Neural cell (in vitro differentiated cells): ENCODE data around the gene TRAF3. TPM values are rescaled to one million over a fixed set of nuclear protein-coding genes. Genes with fewer than 3 reads are reported as not detected.

Experiments used
- H2AFZ ChIP-seq: fragments of 200-600, 300-800 bp; sonication (generic), shearing (Covaris generic); 2 replicates; pipeline ENCODE4 v1.6.0; 2014; ENCODE audit warnings: low read depth, mild to moderate bottlenecking, antibody characterized with exemption, low read length, moderate library complexity
- H3F3A ChIP-seq: fragments of 200-600 bp; shearing (Covaris generic); 2 replicates; pipeline ENCODE4 v1.6.1; 2016; ENCODE audit warnings: mild to moderate bottlenecking, moderate library complexity, mixed read lengths, antibody characterized with exemption, low read length; ENCODE audit not compliant: insufficient read depth, poor library complexity, severe bottlenecking
- H3K27ac ChIP-seq: fragments of 200-600, 300-800 bp; sonication (generic), shearing (Covaris generic); 2 replicates; pipeline ENCODE4 v1.5.1; 2014; ENCODE audit warnings: mild to moderate bottlenecking, low read length, moderate library complexity
- H3K27me3 ChIP-seq: fragments of 300-800, 200-600 bp; sonication (generic), shearing (Covaris generic); 2 replicates; pipeline ENCODE4 v1.6.0; 2014; ENCODE audit warnings: mild to moderate bottlenecking, low read depth, low read length, moderate library complexity; ENCODE audit not compliant: insufficient read depth
- H3K36me3 ChIP-seq: fragments of 300-800, 200-600 bp; sonication (generic), shearing (Covaris generic); 2 replicates; pipeline ENCODE4 v1.5.1; 2014; ENCODE audit warnings: mild to moderate bottlenecking, antibody characterized with exemption, low read length, moderate library complexity; ENCODE audit not compliant: insufficient read depth
- H3K4me2 ChIP-seq: fragments of 300-800, 200-600 bp; sonication (generic), shearing (Covaris generic); 2 replicates; pipeline ENCODE4 v1.6.0; 2014; ENCODE audit warnings: mild to moderate bottlenecking, low read length
- H3K4me3 ChIP-seq: fragments of 300-800, 200-600 bp; sonication (generic), shearing (Covaris generic); 2 replicates; pipeline ENCODE4 v1.5.1; 2014; ENCODE audit warnings: mild to moderate bottlenecking, low read length, moderate library complexity
- H3K79me2 ChIP-seq: fragments of 200-600 bp; shearing (Covaris generic); replicated peaks from 2 replicates; pipeline ENCODE4 v1.6.0; 2014; ENCODE audit warnings: mild to moderate bottlenecking, low read length, moderate library complexity; ENCODE audit not compliant: insufficient read depth
- H3K9ac ChIP-seq: fragments of 300-800, 200-600 bp; sonication (generic), shearing (Covaris generic); 2 replicates; pipeline ENCODE4 v1.6.1; 2016; ENCODE audit warnings: mild to moderate bottlenecking, low read length, mixed read lengths
- H3K9me2 ChIP-seq: fragments of 200-600 bp; shearing (Covaris generic); 2 replicates; pipeline ENCODE4 v1.6.1; 2016; ENCODE audit warnings: mild to moderate bottlenecking, low read length, mixed read lengths; ENCODE audit not compliant: insufficient read depth
- H3K9me3 ChIP-seq: fragments of 200-600, 300-800 bp; sonication (generic), shearing (Covaris generic); 2 replicates; pipeline ENCODE4 v1.6.1; 2016; ENCODE audit warnings: mild to moderate bottlenecking, mixed run types, low read length, moderate library complexity, mixed read lengths
- H4K20me1 ChIP-seq: fragments of 200-600 bp; shearing (Covaris generic); 2 replicates; pipeline ENCODE4 v1.6.1; 2016; ENCODE audit warnings: mild to moderate bottlenecking, mixed run types; ENCODE audit not compliant: insufficient read depth
- EP300 ChIP-seq: fragments of 450-650 bp; conservative IDR thresholded peaks from 2 replicates; pipeline ENCODE4 v1.6.1; 2014; ENCODE audit warnings: antibody characterized with exemption, mild to moderate bottlenecking, moderate library complexity; ENCODE audit not compliant: poor library complexity, severe bottlenecking
- EZH2 ChIP-seq: fragments of 200-600, 300-800 bp; shearing (Covaris generic), sonication (generic); IDR thresholded peaks from 2 replicates; pipeline ENCODE4 v1.6.1; 2014; ENCODE audit warnings: antibody characterized with exemption, low read length, borderline replicate concordance, mild to moderate bottlenecking; ENCODE audit not compliant: insufficient read depth, poor library complexity, severe bottlenecking
- MXI1 ChIP-seq: fragments of 450-650 bp; conservative IDR thresholded peaks from 2 replicates; pipeline ENCODE4 v1.6.1; 2014; ENCODE audit warnings: antibody characterized with exemption, mild to moderate bottlenecking; ENCODE audit not compliant: poor library complexity, severe bottlenecking
- POLR2AphosphoS5 ChIP-seq: IDR thresholded peaks from 2 replicates; pipeline ENCODE4 v1.6.1; 2012
- RAD21 ChIP-seq: fragments of 450-650 bp; conservative IDR thresholded peaks from 2 replicates; pipeline ENCODE4 v1.6.1; 2014; ENCODE audit warnings: antibody characterized with exemption, mild to moderate bottlenecking, moderate library complexity
- SMC3 ChIP-seq: fragments of 450-650 bp; conservative IDR thresholded peaks from 2 replicates; pipeline ENCODE4 v1.6.1; 2014; ENCODE audit warnings: antibody characterized with exemption, mild to moderate bottlenecking, moderate library complexity; ENCODE audit not compliant: poor library complexity
- TAF1 ChIP-seq: IDR thresholded peaks from 2 replicates; pipeline ENCODE4 v1.6.1; 2012; ENCODE audit warnings: low read depth
- polyA plus RNA-seq: library from polyadenylated mRNA; depleted of rRNA; stranded (reverse); fragments of >200 nt; gene quantifications from 2 replicates; pipeline ENCODE4 v1.2.3, GENCODE V29; 2014
- TF ChIP-seq, protein P1 (sequence below): IDR thresholded peaks from 2 replicates; pipeline ENCODE4 v1.6.1; 2012; ENCODE audit warnings: borderline replicate concordance
- TF ChIP-seq, protein P2 (sequence below): fragments of 450-650 bp; IDR thresholded peaks from 2 replicates; pipeline ENCODE4 v1.5.1; 2014; ENCODE audit warnings: antibody characterized with exemption, mild to moderate bottlenecking, moderate library complexity; ENCODE audit not compliant: poor library complexity, severe bottlenecking

The TRAF3 gene
- polyA plus RNA-seq, 1 donor from 2014 or later = 13.3 TPM

- Histone ChIP-seq H3K27ac (no peak overlapping the region), H3K4me2 (no peak overlapping the region), H3K4me3 (no peak overlapping the region), H3K9ac (no peak overlapping the region), H3K27me3 (no peaks in the 10 kb centered on the region), H2AFZ (no peak overlapping the region), H3K79me2 (no peaks in the 10 kb centered on the region), H3K9me3 (no peaks in the 10 kb centered on the region), H3F3A (no peaks in the 10 kb centered on the region), H3K9me2 (no peaks in the 10 kb centered on the region), H3K36me3 (no peaks in the 10 kb centered on the region), H4K20me1 (no peaks in the 10 kb centered on the region)
- TF ChIP-seq RAD21 (no peak), EP300 (no peak), MXI1 (no peak), SMC3 (no peak), POLR2AphosphoS5 (no peak)
- TF ChIP-seq, protein P1, sequence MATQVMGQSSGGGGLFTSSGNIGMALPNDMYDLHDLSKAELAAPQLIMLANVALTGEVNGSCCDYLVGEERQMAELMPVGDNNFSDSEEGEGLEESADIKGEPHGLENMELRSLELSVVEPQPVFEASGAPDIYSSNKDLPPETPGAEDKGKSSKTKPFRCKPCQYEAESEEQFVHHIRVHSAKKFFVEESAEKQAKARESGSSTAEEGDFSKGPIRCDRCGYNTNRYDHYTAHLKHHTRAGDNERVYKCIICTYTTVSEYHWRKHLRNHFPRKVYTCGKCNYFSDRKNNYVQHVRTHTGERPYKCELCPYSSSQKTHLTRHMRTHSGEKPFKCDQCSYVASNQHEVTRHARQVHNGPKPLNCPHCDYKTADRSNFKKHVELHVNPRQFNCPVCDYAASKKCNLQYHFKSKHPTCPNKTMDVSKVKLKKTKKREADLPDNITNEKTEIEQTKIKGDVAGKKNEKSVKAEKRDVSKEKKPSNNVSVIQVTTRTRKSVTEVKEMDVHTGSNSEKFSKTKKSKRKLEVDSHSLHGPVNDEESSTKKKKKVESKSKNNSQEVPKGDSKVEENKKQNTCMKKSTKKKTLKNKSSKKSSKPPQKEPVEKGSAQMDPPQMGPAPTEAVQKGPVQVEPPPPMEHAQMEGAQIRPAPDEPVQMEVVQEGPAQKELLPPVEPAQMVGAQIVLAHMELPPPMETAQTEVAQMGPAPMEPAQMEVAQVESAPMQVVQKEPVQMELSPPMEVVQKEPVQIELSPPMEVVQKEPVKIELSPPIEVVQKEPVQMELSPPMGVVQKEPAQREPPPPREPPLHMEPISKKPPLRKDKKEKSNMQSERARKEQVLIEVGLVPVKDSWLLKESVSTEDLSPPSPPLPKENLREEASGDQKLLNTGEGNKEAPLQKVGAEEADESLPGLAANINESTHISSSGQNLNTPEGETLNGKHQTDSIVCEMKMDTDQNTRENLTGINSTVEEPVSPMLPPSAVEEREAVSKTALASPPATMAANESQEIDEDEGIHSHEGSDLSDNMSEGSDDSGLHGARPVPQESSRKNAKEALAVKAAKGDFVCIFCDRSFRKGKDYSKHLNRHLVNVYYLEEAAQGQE = no peak
Measured at GRCh38 chr14:102940729-102941362, 163.6 kb downstream of the TRAF3 start.

GRCh38 chr14:102941419-102942011 lies 164.3 kb downstream of the TRAF3 start:
- H3K4me2 ChIP-seq = no peak overlapping the region
- H3K79me2 ChIP-seq = no peaks in the 10 kb centered on the region
- no peak overlapping the region for H2AFZ ChIP-seq
- no peaks in the 10 kb centered on the region for H3K9me2 ChIP-seq
- H3F3A ChIP-seq = no peaks in the 10 kb centered on the region
- H4K20me1 ChIP-seq = no peaks in the 10 kb centered on the region
- no peak for TF ChIP-seq SMC3
- no peak for TF ChIP-seq TAF1
- no peak for TF ChIP-seq EZH2
- TF ChIP-seq, protein P2, sequence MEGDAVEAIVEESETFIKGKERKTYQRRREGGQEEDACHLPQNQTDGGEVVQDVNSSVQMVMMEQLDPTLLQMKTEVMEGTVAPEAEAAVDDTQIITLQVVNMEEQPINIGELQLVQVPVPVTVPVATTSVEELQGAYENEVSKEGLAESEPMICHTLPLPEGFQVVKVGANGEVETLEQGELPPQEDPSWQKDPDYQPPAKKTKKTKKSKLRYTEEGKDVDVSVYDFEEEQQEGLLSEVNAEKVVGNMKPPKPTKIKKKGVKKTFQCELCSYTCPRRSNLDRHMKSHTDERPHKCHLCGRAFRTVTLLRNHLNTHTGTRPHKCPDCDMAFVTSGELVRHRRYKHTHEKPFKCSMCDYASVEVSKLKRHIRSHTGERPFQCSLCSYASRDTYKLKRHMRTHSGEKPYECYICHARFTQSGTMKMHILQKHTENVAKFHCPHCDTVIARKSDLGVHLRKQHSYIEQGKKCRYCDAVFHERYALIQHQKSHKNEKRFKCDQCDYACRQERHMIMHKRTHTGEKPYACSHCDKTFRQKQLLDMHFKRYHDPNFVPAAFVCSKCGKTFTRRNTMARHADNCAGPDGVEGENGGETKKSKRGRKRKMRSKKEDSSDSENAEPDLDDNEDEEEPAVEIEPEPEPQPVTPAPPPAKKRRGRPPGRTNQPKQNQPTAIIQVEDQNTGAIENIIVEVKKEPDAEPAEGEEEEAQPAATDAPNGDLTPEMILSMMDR = no peak
- TF ChIP-seq RAD21 = no peak
- no peak for TF ChIP-seq EP300
- TF ChIP-seq, protein P1 = no peak
- TF ChIP-seq MXI1 = no peak
- TF ChIP-seq POLR2AphosphoS5 = no peak
- H3K36me3 ChIP-seq = no peaks in the 10 kb centered on the region
- H3K4me3 ChIP-seq = no peak overlapping the region
- H3K27ac ChIP-seq = no peak overlapping the region
- no peak overlapping the region for H3K9ac ChIP-seq
- H3K9me3 ChIP-seq = no peaks in the 10 kb centered on the region
- no peaks in the 10 kb centered on the region for H3K27me3 ChIP-seq
